HG03045 (cell line): ENCODE data around the gene PSMD13.
A peak's percentile ranks its signal among the peaks of the same experiment; 100 is the strongest.

ENCODE experiments used
- ATAC-seq: cut with Tn5 transposase; IDR thresholded peaks from one replicate; pipeline ENCODE4 v1.9.1; 2021; ENCODE audit warnings: mild to moderate bottlenecking, moderate library complexity; ENCODE audit not compliant: unreplicated experiment

The PSMD13 gene

GRCh38 chr11:203945-204586 is 32.7 kb upstream of the PSMD13 start:
- ATAC-seq: no peak

GRCh38 chr11:204587-205109 is 32.1 kb upstream of the PSMD13 start:
- no peak for ATAC-seq

GRCh38 chr11:205221-206001 is 31.4 kb upstream of the PSMD13 start:
- no peak for ATAC-seq

- no peak for ATAC-seq
Measured at GRCh38 chr11:206002-206384, 30.8 kb upstream of the PSMD13 start.

GRCh38 chr11:206526-207207 is 30.1 kb upstream of the PSMD13 start:
- peak; percentile 6 for ATAC-seq

GRCh38 chr11:207208-207862 is 29.4 kb upstream of the PSMD13 start, which contains the start of the genes BET1L and RIC8A:
TSS of gene BET1L (minus strand) at chr11:207399. CDS start at chr11:207321, 78 bp downstream.
TSS of gene RIC8A (plus strand) at chr11:207708. CDS start at chr11:208855, 1,147 bp downstream.
- ATAC-seq: peak; percentile 74

GRCh38 chr11:207863-208180 is 29.0 kb upstream of the PSMD13 start:
- peak; percentile 5 for ATAC-seq

GRCh38 chr11:208181-208916 is 28.4 kb upstream of the PSMD13 start:
- ATAC-seq: peak; percentile 30

GRCh38 chr11:208917-209260 is 27.9 kb upstream of the PSMD13 start:
- no peak for ATAC-seq

GRCh38 chr11:209275-210121 is 27.3 kb upstream of the PSMD13 start:
- ATAC-seq: no peak

GRCh38 chr11:210122-210802 is 26.5 kb upstream of the PSMD13 start:
- ATAC-seq: no peak

- no peak for ATAC-seq
Measured at GRCh38 chr11:210803-211180, 26.0 kb upstream of the PSMD13 start.

- ATAC-seq: no peak
Measured at GRCh38 chr11:211295-211694, 25.5 kb upstream of the PSMD13 start.

- no peak for ATAC-seq
Measured at GRCh38 chr11:211741-212140, 25.0 kb upstream of the PSMD13 start.

- ATAC-seq: no peak
Measured at GRCh38 chr11:212150-213100, 24.4 kb upstream of the PSMD13 start.

GRCh38 chr11:213111-213510 is 23.7 kb upstream of the PSMD13 start:
- ATAC-seq: no peak

GRCh38 chr11:214083-214482 is 22.7 kb upstream of the PSMD13 start:
- ATAC-seq: no peak

GRCh38 chr11:215581-216037 is 21.2 kb upstream of the PSMD13 start:
- no peak for ATAC-seq
